ENCODE data around the gene AMOTL1.

- TF ChIP-seq CTCF (IDR thresholded peaks at IDR 0.05) (no peak), POLR2A (IDR thresholded peaks at IDR 0.05) (no peak)
Observed at GRCh38 chr11:94762995-94763394, 5.2 kb upstream of the AMOTL1 start.

All from esophagus squamous epithelium (tissue), 4 donors.